CD4-positive, alpha-beta T cell (primary cell): ENCODE results near the gene ATF2. TPM values are rescaled to one million over a fixed set of nuclear protein-coding genes. Genes with fewer than 3 reads are reported as not detected.

Source experiments
- ATAC-seq: fragments of 200-7000 bp; cut with Tn5 transposase; one replicate; pipeline ENCODE4 v1.10.0; 2022; ENCODE audit warnings: mild to moderate bottlenecking; ENCODE audit not compliant: poor library complexity
- CTCF ChIA-PET: fragments of 350-600 bp; sonication (Branson Sonifier 250); formaldehyde crosslinking; loops from one replicate; lab custom pipeline; 2021; ENCODE audit warnings: antibody characterized with exemption, inconsistent platforms; lab: Charles Lee
- POLR2A ChIA-PET: fragments of 350-600 bp; sonication (Branson Sonifier 250); formaldehyde crosslinking; loops from one replicate; lab custom pipeline; 2021; ENCODE audit warnings: antibody characterized with exemption, inconsistent platforms; lab: Charles Lee
- DNase-seq, 14 experiments: peaks; one replicate each; pipeline ENCODE4 v3.0.0-alpha.2; 2013 to 2020; ENCODE audit warnings: mixed read lengths in 2 of 14
- H3K27ac ChIP-seq, 2 donors: one replicate each; pipeline versions ENCODE4 v1.5.1 to v1.7.0; 2013; ENCODE audit warnings: low read length in 2 of 2, low read depth in 1 of 2, mild to moderate bottlenecking in 1 of 2
- H3K27me3 ChIP-seq, 2 experiments: 1 replicate in 1 of 2; 2 replicates in 1 of 2; pipeline versions ENCODE4 v1.6.1 to v1.7.0; 2013; ENCODE audit warnings: low read length in 2 of 2, control low read depth in 1 of 2, mild to moderate bottlenecking in 1 of 2, moderate library complexity in 1 of 2; ENCODE audit not compliant: insufficient read depth in 2 of 2, control insufficient read depth in 1 of 2
- H3K36me3 ChIP-seq: one replicate; pipeline ENCODE4 v1.6.1; 2013; ENCODE audit warnings: low read length, control low read depth; ENCODE audit not compliant: insufficient read depth
- H3K4me1 ChIP-seq: one replicate; pipeline ENCODE4 v1.6.1; 2013; ENCODE audit warnings: low read length, control low read depth; ENCODE audit not compliant: insufficient read depth
- H3K4me3 ChIP-seq: one replicate; pipeline ENCODE4 v1.5.1; 2013; ENCODE audit warnings: mild to moderate bottlenecking, low read length, moderate library complexity
- H3K9me3 ChIP-seq, 2 experiments: 1 replicate in 1 of 2; 2 replicates in 1 of 2; pipeline versions ENCODE4 v1.6.1 to v1.7.0; 2013; ENCODE audit warnings: low read length in 2 of 2, mild to moderate bottlenecking in 2 of 2, control low read depth in 1 of 2, moderate library complexity in 1 of 2; ENCODE audit not compliant: control insufficient read depth in 1 of 2, insufficient read depth in 1 of 2
- H3K27ac Mint-ChIP-seq: one replicate; pipeline ENCODE4 v1.8.0; 2020; ENCODE audit warnings: mixed read lengths
- H3K27me3 Mint-ChIP-seq: one replicate; pipeline ENCODE4 v1.8.0; 2021; ENCODE audit warnings: mixed read lengths
- H3K36me3 Mint-ChIP-seq: one replicate; pipeline ENCODE4 v1.8.0; 2021; ENCODE audit warnings: low read depth, mixed read lengths
- H3K4me1 Mint-ChIP-seq: one replicate; pipeline ENCODE4 v1.8.0; 2021; ENCODE audit warnings: low read depth, mixed read lengths
- H3K4me3 Mint-ChIP-seq: one replicate; pipeline ENCODE4 v1.8.0; 2020; ENCODE audit warnings: mild to moderate bottlenecking, mixed read lengths
- H3K9me3 Mint-ChIP-seq: one replicate; pipeline ENCODE4 v1.8.0; 2020; ENCODE audit warnings: mixed read lengths
- CTCF ChIP-seq: fragments of 200-600 bp; IDR thresholded peaks from one replicate; pipeline ENCODE4 v1.8.0; 2022; ENCODE audit warnings: antibody characterized with exemption, mild to moderate bottlenecking
- intact Hi-C, 2 experiments: fragments of 100-400 bp; cut with DNase I in 1 of 2; cut with micrococcal nuclease in 1 of 2; formaldehyde crosslinking; loops; one replicate each; pipeline versions ENCODE4 v1.15.1 to v1.9.0; 2023 to 2025; cut with DNase I, micrococcal nuclease
- total RNA-seq, 174 experiments: library from RNA in 2 of 174; stranded (reverse) in 2 of 174; gene quantifications; one replicate each; pipeline ENCODE4 v1.2.3 and lab custom pipeline; 2021 to 2026

Gene ATF2
- total RNA-seq, 2 experiments from 2014 or later: 44.7 to 44.8 TPM

DNA sequence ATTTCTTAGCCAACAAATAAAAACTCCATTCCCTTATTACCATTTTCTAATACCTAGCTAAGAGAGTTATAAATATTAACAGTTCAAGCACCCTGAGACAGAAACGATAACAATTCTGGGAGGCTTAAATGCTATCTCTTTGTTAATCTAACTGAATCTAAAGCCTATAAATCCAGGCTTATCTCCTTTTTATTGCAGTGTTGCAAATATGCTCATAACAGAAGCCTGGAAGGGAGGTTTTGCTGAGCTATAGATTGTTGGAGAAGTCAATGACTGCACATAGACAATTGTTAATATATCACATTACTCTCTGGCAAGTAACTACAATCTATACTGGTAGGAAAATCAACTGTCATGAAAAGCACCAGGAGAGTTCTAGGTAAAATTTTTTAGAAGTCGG is 30.2 kb downstream of the ATF2 start:
- Histone ChIP-seq H3K27me3 (no peaks in the 10 kb centered on the region), H3K9me3 (no peaks in the 10 kb centered on the region), H3K27ac (no peak overlapping the region), H3K4me1 (no peaks in the 10 kb centered on the region), H3K4me3 (no peak overlapping the region), H3K36me3 (peaks cover 24% of the 10 kb centered on the region)
- POLR2A ChIA-PET: interaction anchor here (0.5 kb wide), 1 partner anchor 34 kb away, joined by 3 read pairs; no protein-coding TSS in a partner anchor
- no peaks in the 10 kb centered on the region for H3K9me3 Mint-ChIP-seq
- no peak for TF ChIP-seq CTCF
- intact Hi-C loops: no loop called here
- peaks cover 85% of the 10 kb centered on the region for H3K36me3 Mint-ChIP-seq
- H3K27me3 Mint-ChIP-seq: no peaks in the 10 kb centered on the region
- no peak overlapping the region for H3K27ac Mint-ChIP-seq
- ATAC-seq (no peak), DNase-seq (no peak)
- CTCF ChIA-PET: interaction anchor here (0.9 kb wide), 1 partner anchor 12 kb away, joined by 3 read pairs; no protein-coding TSS in a partner anchor
- H3K4me1 Mint-ChIP-seq: peaks cover 33% of the 10 kb centered on the region
- H3K4me3 Mint-ChIP-seq: no peak overlapping the region

DNA sequence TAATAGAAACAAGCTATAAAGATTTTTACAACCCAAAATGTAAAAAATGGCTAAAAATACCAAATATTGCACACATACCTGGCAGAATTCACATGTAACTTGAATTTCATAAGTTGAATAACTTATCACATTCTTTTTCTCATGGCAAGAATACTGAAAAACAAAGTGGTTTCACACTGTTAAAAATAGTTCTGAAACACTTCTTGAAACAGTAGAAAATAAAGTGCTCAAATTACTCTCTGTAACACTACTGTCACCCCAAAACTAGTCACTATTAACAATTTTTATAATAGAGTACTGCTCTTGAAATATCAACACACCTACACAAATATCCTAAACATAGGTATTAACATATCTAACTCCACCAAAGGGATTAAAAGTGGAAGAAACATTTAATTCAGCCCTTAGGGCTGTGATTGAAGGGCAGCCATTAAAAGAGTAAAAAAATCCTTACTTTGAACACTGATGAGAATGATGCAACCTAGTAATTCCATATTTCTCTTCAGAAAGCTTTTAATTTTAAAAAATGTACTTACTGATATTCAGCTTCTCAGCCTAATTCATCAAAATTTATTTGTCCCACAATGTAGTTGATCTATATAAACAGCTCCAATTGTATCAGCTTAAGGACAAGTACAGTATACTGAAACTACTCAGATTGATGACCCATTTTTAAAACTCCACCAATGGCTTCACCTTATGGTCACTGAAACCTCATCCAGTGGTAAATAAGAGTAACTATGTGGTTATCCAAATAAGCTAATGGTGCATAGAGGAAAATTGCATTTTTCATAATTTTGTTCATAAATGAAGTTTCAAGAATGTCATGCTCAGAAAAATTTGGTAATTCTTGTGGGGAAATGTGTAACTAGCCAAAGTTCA is 31.4 kb downstream of the ATF2 start:
- H3K4me3 ChIP-seq: no peak overlapping the region
- ATAC-seq (no peak), DNase-seq (no peak)
- no peaks in the 10 kb centered on the region for H3K4me1 ChIP-seq
- Mint-ChIP-seq H3K27ac (no peak overlapping the region), H3K9me3 (no peaks in the 10 kb centered on the region), H3K4me3 (no peak overlapping the region), H3K27me3 (no peaks in the 10 kb centered on the region), H3K4me1 (peaks cover 29% of the 10 kb centered on the region), H3K36me3 (peaks cover 84% of the 10 kb centered on the region)
- CTCF ChIA-PET: interaction anchor here (0.7 to 1.5 kb wide), 5 partner anchors 9 to 387 kb away, joined by 3 to 4 read pairs (median 3); no protein-coding TSS in a partner anchor
- H3K9me3 ChIP-seq: no peaks in the 10 kb centered on the region
- H3K27ac ChIP-seq: no peak overlapping the region
- intact Hi-C loops: no loop called here
- no peak for TF ChIP-seq CTCF
- POLR2A ChIA-PET: interaction anchor here (0.6 to 1.2 kb wide), 2 partner anchors 32 to 73 kb away, joined by 3 read pairs; no protein-coding TSS in a partner anchor
- peaks cover 30% of the 10 kb centered on the region for H3K36me3 ChIP-seq
- H3K27me3 ChIP-seq: no peaks in the 10 kb centered on the region

DNA sequence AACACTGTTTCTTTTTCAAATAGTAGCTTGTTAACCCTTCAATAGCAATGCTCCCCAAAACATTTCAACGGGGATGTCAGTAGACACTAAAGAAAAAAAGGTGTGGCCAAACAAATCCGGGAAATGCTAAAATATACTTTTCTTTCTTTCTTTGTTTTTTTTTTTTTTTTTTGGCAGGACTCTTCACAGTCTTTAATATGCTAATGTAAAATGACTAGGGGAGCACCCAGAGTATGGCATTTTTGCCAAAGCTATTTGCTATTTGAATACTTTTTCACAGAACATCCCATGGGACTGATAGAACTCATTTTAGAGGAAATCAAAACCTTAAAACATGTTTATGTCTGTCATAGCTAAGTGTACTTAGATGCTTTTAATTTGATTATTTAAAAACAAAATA is 32.1 kb downstream of the ATF2 start:
- H3K9me3 Mint-ChIP-seq: no peaks in the 10 kb centered on the region
- DNase-seq (no peak), ATAC-seq (no peak)
- H3K4me3 Mint-ChIP-seq: no peak overlapping the region
- no peaks in the 10 kb centered on the region for H3K9me3 ChIP-seq
- H3K27ac Mint-ChIP-seq: no peak overlapping the region
- H3K4me1 ChIP-seq: no peaks in the 10 kb centered on the region
- no peak for TF ChIP-seq CTCF
- H3K27me3 ChIP-seq: no peaks in the 10 kb centered on the region
- peaks cover 33% of the 10 kb centered on the region for H3K4me1 Mint-ChIP-seq
- H3K4me3 ChIP-seq: no peak overlapping the region
- no peak overlapping the region for H3K27ac ChIP-seq
- intact Hi-C loops: no loop called here
- peaks cover 86% of the 10 kb centered on the region for H3K36me3 Mint-ChIP-seq
- H3K36me3 ChIP-seq: peaks cover 24% of the 10 kb centered on the region
- ChIA-PET CTCF (interaction anchor here (0.7 to 1.5 kb wide), 3 partner anchors 10 to 127 kb away, joined by 3 to 4 read pairs (median 3); no protein-coding TSS in a partner anchor), POLR2A (no interaction called here)
- no peaks in the 10 kb centered on the region for H3K27me3 Mint-ChIP-seq
